Brain microvascular endothelial cell (primary cell): ENCODE data around the gene CAPZA2.

Experiments used
- DNase-seq: peaks from one replicate; pipeline ENCODE4 v3.0.0-alpha.2; 2020
- H3K27ac ChIP-seq: fragments of 250-450 bp; sonication (Bioruptor Pico); 2 replicates; pipeline ENCODE4 v1.5.1; 2020; ENCODE audit warnings: mild to moderate bottlenecking, moderate library complexity
- H3K27me3 ChIP-seq: fragments of 250-450 bp; sonication (Bioruptor Pico); replicated peaks from 2 replicates; pipeline ENCODE4 v1.5.1; 2020; ENCODE audit warnings: mild to moderate bottlenecking
- H3K36me3 ChIP-seq: fragments of 250-450 bp; sonication (Bioruptor Pico); replicated peaks from 2 replicates; pipeline ENCODE4 v1.5.1; 2020; ENCODE audit warnings: mild to moderate bottlenecking
- H3K4me3 ChIP-seq: 2 replicates; pipeline ENCODE4 v1.5.1; 2011; ENCODE audit warnings: low read depth, mild to moderate bottlenecking, control low read depth, low read length, moderate library complexity
- in situ Hi-C: cut with HindIII; loops from 2 replicates; pipeline ENCODE4 v1.10.0; 2017; ENCODE audit warnings: low sequenced_read_pairs, low pct_ligation_motif_present
- TF ChIP-seq, protein P1 (sequence below): IDR thresholded peaks from 2 replicates; pipeline ENCODE4 v1.5.1; 2011; ENCODE audit warnings: low read depth, mild to moderate bottlenecking, moderate library complexity, low read length, control low read depth, inconsistent platforms; ENCODE audit errors: missing control alignments

CAPZA2 gene

GRCh38 chr7:116910383-116910782 lies 48.0 kb downstream of the CAPZA2 start:
- TF ChIP-seq, protein P1, sequence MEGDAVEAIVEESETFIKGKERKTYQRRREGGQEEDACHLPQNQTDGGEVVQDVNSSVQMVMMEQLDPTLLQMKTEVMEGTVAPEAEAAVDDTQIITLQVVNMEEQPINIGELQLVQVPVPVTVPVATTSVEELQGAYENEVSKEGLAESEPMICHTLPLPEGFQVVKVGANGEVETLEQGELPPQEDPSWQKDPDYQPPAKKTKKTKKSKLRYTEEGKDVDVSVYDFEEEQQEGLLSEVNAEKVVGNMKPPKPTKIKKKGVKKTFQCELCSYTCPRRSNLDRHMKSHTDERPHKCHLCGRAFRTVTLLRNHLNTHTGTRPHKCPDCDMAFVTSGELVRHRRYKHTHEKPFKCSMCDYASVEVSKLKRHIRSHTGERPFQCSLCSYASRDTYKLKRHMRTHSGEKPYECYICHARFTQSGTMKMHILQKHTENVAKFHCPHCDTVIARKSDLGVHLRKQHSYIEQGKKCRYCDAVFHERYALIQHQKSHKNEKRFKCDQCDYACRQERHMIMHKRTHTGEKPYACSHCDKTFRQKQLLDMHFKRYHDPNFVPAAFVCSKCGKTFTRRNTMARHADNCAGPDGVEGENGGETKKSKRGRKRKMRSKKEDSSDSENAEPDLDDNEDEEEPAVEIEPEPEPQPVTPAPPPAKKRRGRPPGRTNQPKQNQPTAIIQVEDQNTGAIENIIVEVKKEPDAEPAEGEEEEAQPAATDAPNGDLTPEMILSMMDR, result no peak
- peaks cover 27% of the 10 kb centered on the region for H3K36me3 ChIP-seq
- no peak for DNase-seq
- H3K27ac ChIP-seq, result no peak overlapping the region
- H3K4me3 ChIP-seq, result no peak overlapping the region
- no peaks in the 10 kb centered on the region for H3K27me3 ChIP-seq
- in situ Hi-C loops, result no loop called here

- H3K36me3 ChIP-seq, result peaks cover 30% of the 10 kb centered on the region
Observed at GRCh38 chr7:116911801-116912200, 49.4 kb downstream of the CAPZA2 start.

GRCh38 chr7:116912269-116912909 lies 50.0 kb downstream of the CAPZA2 start:
- peaks cover 31% of the 10 kb centered on the region for H3K36me3 ChIP-seq
- no peaks in the 10 kb centered on the region for H3K27me3 ChIP-seq
- no peak overlapping the region for H3K4me3 ChIP-seq
- H3K27ac ChIP-seq, result no peak overlapping the region
- TF ChIP-seq, protein P1, result no peak
- DNase-seq, result no peak
- in situ Hi-C loops, result no loop called here

More at GRCh38 chr7:116911801-116912200, 49.4 kb downstream of the CAPZA2 start:
- H3K27me3 ChIP-seq, result no peaks in the 10 kb centered on the region
- H3K27ac ChIP-seq, result no peak overlapping the region
- TF ChIP-seq, protein P1, result no peak
- no peak overlapping the region for H3K4me3 ChIP-seq
- in situ Hi-C loops, result no loop called here
- DNase-seq, result no peak

DNA sequence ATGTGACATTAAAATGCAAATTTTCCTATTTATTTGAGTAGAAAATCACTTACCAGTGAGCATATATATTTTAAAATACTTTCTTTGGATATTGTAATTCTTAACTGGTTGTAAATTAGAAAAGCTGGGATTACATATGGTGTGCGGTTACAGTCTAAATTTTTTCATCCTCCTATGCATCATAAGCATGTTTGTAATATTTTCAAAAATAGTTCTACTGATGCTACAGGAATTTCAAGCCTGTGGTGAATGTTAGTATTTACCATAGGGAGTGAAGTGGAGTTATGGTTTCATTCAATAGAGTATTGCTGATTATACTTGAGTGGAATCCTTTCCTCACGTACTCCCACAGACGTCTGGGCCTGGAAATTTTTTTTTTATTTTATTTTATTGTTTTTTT lies 56.3 kb downstream of the CAPZA2 start:
- no peak for DNase-seq
- TF ChIP-seq, protein P1, result no peak
- Histone ChIP-seq H3K36me3 (peaks cover 21% of the 10 kb centered on the region), H3K4me3 (no peak overlapping the region), H3K27ac (no peak overlapping the region), H3K27me3 (no peaks in the 10 kb centered on the region)
- in situ Hi-C loops, result no loop called here

DNA sequence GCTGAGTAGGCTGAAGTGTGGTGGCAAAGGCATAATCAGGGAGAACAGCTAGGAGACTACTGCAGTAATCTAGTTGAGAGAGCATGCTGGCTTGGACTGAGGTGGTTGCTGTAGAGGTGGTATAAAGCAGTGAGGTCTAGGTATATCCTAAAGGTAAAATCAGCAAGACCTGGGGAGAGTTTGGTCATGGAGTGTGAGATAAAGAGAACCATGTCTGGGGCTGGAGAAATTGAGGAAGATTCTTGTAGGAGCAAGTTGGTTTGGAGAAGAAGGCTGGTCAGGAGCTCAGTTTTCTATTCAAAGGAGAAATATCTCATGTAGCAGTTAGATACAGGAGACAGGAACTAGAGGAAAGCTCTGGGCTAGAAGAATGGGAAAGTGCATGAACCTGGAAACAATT lies 58.0 kb downstream of the CAPZA2 start:
- TF ChIP-seq, protein P1, result no peak
- no peaks in the 10 kb centered on the region for H3K27me3 ChIP-seq
- H3K4me3 ChIP-seq, result no peak overlapping the region
- peaks cover 16% of the 10 kb centered on the region for H3K36me3 ChIP-seq
- no peak overlapping the region for H3K27ac ChIP-seq
- no peak for DNase-seq
- in situ Hi-C loops, result no loop called here

- DNase-seq, result no peak
- TF ChIP-seq, protein P1, result no peak
- Histone ChIP-seq H3K36me3 (peaks cover 7% of the 10 kb centered on the region), H3K4me3 (no peak overlapping the region), H3K27ac (no peak overlapping the region), H3K27me3 (no peaks in the 10 kb centered on the region)
- in situ Hi-C loops, result no loop called here
Observed at GRCh38 chr7:116922545-116922944, 60.2 kb downstream of the CAPZA2 start.
